Small intestine (tissue), 7 donors: ENCODE data around the gene SYNC. TPM values are rescaled to one million over a fixed set of nuclear protein-coding genes. Genes with fewer than 3 reads are reported as not detected.
"Not testable (repeated sequence)": the region's sequence is repeated elsewhere in the genome, so short reads cannot be mapped to it uniquely, and the experiment has no call there.

ENCODE experiments used
- DNase-seq, 2 donors: peaks; one replicate each; pipeline versions ENCODE4 v3.0.0 to v3.0.0-alpha.2; 2013
- FAIRE-seq: peaks from 2 replicates; lab custom pipeline; 2012; peaks lifted over from hg19 to GRCh38; lab: Jason Lieb, UNC
- H3K27ac ChIP-seq, 3 donors: one replicate each; pipeline ENCODE4 v1.5.1; 2013; ENCODE audit warnings: low read length in 2 of 3, mild to moderate bottlenecking in 2 of 3, control low read depth in 1 of 3, inconsistent platforms in 1 of 3, low read depth in 1 of 3, moderate library complexity in 1 of 3
- H3K27me3 ChIP-seq, 3 donors: one replicate each; pipeline ENCODE4 v1.6.1; 2013; ENCODE audit warnings: low read length in 3 of 3, inconsistent platforms in 1 of 3; ENCODE audit not compliant: control insufficient read depth in 3 of 3, insufficient read depth in 3 of 3
- H3K36me3 ChIP-seq, 3 donors: one replicate each; pipeline ENCODE4 v1.6.1; 2013; ENCODE audit warnings: low read length in 3 of 3, inconsistent platforms in 1 of 3, low read depth in 1 of 3, mild to moderate bottlenecking in 1 of 3, moderate library complexity in 1 of 3; ENCODE audit not compliant: control insufficient read depth in 3 of 3, insufficient read depth in 2 of 3
- H3K4me1 ChIP-seq, 3 donors: one replicate each; pipeline ENCODE4 v1.6.1; 2013; ENCODE audit warnings: low read length in 2 of 3, inconsistent platforms in 1 of 3, low read depth in 1 of 3, mild to moderate bottlenecking in 1 of 3, moderate library complexity in 1 of 3; ENCODE audit not compliant: control insufficient read depth in 3 of 3, insufficient read depth in 2 of 3
- H3K4me3 ChIP-seq, 3 donors: one replicate each; pipeline ENCODE4 v1.5.1; 2013; ENCODE audit warnings: low read length in 3 of 3, control low read depth in 1 of 3, inconsistent platforms in 1 of 3, low read depth in 1 of 3, mild to moderate bottlenecking in 1 of 3, moderate library complexity in 1 of 3
- H3K9me3 ChIP-seq, 2 donors: one replicate each; pipeline ENCODE4 v1.6.1; 2013; ENCODE audit warnings: low read depth in 1 of 2, low read length in 1 of 2; ENCODE audit not compliant: control insufficient read depth in 2 of 2, insufficient read depth in 1 of 2
- WGBS, 3 donors: extraction: QIAGEN DNeasy Blood & Tissue Kit; methylation state at CpG; one replicate each; pipeline ENCODE4 v1.1.7; 2013; 5-methylcytosine and 5-hydroxymethylcytosine counted together
- polyA plus RNA-seq, 4 donors: library from polyadenylated mRNA; stranded (reverse) in 3 of 4; unstranded in 1 of 4; fragments of 200-250 nt in 3 of 4; fragments of 120-200 nt in 1 of 4; gene quantifications; one replicate each; pipeline versions ENCODE4 v1.2.1 to v1.2.3, GENCODE V29; 2013
- donor health status: healthy with polysubstance abuse.
- donor health status: control.
- donor health status: control.
- donor health status: Bipolar disorder and iron deficiency.
- donor health status: healthy.

Gene SYNC
- polyA plus RNA-seq, 4 donors, result 1.0 to 4.7 (median 2.3) TPM

DNA sequence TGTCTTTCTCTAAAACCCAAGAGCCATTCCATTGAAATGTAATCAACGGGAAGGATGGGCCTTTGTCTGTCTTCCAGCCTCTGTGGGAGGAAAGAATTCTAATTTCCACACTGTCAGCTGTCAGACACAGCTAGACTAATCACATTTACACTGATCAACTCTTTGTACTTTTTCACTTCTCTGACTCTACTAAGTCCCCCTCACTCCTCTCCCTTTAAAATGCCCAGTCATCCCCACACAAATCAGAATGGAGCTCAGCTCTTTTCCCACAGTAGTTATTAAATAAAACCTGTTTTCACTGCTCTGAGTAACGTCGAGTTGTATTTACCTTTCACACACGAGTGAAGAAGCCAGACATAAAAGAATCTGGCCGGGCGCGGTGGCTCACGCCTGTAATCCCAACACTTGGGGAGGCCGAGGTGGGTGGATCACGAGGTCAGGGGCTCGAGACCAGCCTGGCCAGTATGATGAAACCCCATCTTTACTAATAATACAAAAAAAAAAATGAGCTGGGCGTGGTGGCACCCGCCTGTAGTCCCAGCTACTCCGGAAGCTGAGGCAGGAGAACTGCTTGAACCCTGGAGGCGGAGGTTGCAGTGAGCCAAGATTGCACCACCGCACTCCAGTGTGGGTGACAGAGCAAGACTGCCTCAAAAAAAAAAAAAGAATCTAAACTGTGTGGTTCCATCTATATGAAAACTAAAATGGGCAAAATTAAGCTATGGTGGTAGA, 65.5 kb downstream of the SYNC start:
- H3K27ac ChIP-seq, result no peak overlapping the region
- no peaks in the 10 kb centered on the region for H3K27me3 ChIP-seq
- no peaks in the 10 kb centered on the region for H3K4me1 ChIP-seq
- WGBS, 3 donors, result 79 to 90% (median 81%) methylated on average over 16 of the region's 16 CpGs
- DNase-seq (no peak), FAIRE-seq (no peak)
- H3K36me3 ChIP-seq, result peaks cover 2 to 24% (median 3%) of the 10 kb centered on the region in 3 donors
- no peak overlapping the region for H3K4me3 ChIP-seq
- H3K9me3 ChIP-seq, result no peaks in the 10 kb centered on the region

DNA sequence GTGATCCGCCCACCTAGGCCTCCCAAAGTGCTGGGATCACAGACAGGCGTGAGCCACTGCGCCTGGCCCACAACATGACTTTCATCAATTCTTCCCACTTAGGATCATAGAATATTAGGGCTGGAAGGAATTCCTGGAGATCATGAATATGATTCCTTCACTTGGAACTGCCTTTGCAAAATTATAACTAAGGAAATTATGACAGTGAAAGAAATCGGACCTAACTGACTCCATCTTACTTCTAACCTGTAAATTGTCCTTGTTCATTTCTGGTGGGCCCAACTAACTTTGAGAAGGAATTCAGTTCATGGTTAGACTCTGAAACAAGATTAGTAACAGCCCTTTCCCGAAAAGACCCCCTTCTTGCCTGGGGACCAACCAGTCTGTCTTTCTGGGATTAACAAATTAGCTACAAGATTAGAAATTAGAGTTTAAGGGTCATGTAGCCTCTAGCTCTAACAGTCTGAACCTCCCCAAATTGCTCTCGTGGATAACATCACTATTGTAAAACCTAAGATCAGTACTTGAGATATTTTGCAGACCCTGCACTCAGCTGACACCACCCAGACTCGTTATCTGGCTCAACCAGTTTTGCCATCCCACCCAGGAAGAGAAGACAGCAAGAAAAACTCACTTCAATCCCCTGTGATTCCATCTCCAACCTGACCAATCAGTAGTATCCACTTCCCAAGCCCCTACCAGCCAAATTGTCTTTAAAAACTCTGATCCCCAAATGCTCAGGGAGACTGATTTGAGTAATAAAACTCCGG, 66.9 kb downstream of the SYNC start:
- no peaks in the 10 kb centered on the region for H3K4me1 ChIP-seq
- no peak for FAIRE-seq
- 90 to 95% (median 93%) methylated on average over 8 of the region's 8 CpGs for WGBS, 3 donors
- no peaks in the 10 kb centered on the region for H3K27me3 ChIP-seq
- peaks cover 2 to 30% (median 8%) of the 10 kb centered on the region in 3 donors for H3K36me3 ChIP-seq
- H3K4me3 ChIP-seq, result no peak overlapping the region
- no peak for DNase-seq
- H3K27ac ChIP-seq, result no peak overlapping the region
- H3K9me3 ChIP-seq, result no peaks in the 10 kb centered on the region

DNA sequence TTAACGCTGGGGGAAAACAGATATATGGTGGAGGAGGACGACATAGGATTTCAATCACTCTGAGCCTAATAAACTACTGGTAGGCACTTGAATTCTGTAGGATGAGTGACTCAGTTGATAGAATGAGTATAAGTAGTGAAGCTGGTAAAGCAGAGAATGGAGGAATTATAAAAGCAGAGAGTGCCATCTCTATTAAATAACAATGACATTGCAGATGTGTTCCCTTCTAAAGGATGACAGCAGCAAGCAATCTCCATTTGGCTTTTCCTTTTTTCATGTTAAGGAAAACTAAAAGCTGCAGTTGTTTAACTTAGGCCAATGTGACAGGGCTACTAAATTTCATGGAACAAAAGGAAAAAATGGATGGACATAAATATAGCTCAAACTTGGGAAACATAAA, 69.7 kb downstream of the SYNC start:
- Histone ChIP-seq H3K36me3 (peaks cover 2 to 34% (median 8%) of the 10 kb centered on the region in 3 donors), H3K9me3 (no peaks in the 10 kb centered on the region), H3K4me3 (no peak overlapping the region), H3K27ac (no peak overlapping the region), H3K4me1 (no peaks in the 10 kb centered on the region), H3K27me3 (no peaks in the 10 kb centered on the region)
- WGBS, 3 donors, result 81 to 92% (median 88%) methylated on average over 2 of the region's 2 CpGs
- DNase-seq (no peak), FAIRE-seq (no peak)

DNA sequence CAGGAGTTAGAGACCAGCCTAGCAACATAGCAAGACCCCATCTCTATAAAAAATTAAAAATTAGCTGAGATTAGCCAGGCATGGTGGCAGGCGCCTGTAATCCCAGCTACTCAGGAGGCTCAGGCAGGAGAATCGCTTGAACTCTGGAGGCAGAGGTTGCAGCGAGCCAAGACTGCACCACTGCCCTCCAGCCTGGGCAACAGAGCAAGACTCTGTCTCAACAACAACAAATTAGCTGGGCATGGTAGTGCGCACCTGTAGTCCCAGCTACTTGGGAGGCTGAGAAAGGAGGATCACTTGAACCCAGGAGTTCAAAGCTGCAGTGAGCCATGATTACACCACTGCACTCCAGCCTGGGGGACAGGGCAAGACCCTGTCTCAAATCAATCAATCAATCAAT, 72.4 kb downstream of the SYNC start:
- not testable (repeated sequence) for FAIRE-seq
- H3K36me3 ChIP-seq, result peaks cover 4 to 42% (median 10%) of the 10 kb centered on the region in 3 donors

More for the DNA sequence above, 72.4 kb downstream of the SYNC start:
- not testable (repeated sequence) for H3K27me3 ChIP-seq, H3K4me3 ChIP-seq, H3K27ac ChIP-seq, DNase-seq, H3K9me3 ChIP-seq, H3K4me1 ChIP-seq
- WGBS, 3 donors, result 94 to 97% (median 97%) methylated on average over 4 of the region's 4 CpGs

Other genes with a start within 250 kb of the SYNC start
- under 1 TPM in 2 of 4 donors, not detected in 2; 0.03 to 0.10 TPM for gene ZBTB8B, start 237.7 kb downstream of the SYNC start, polyA plus RNA-seq
- 1 to 10 TPM in 3 of 4 donors, under 1 TPM in 1; 0.89 to 7.0 (median 2.2) TPM for gene ZBTB8A, start 163.3 kb downstream of the SYNC start, polyA plus RNA-seq
- 10 to 100 TPM; 44.9 to 98.4 (median 73.3) TPM for gene ZBTB8OS, start 52.2 kb downstream of the SYNC start, polyA plus RNA-seq
- gene RBBP4, start 51.6 kb downstream of the SYNC start, polyA plus RNA-seq, result 100 to 1,000 TPM in 1 of 4 donors, 10 to 100 TPM in 3; 38.7 to 160 (median 60.0) TPM
- 10 to 100 TPM; 39.4 to 79.9 (median 54.9) TPM for gene YARS1, start 114.6 kb upstream of the SYNC start, polyA plus RNA-seq
- 10 to 100 TPM in 1 of 4 donors, 1 to 10 TPM in 3; 4.3 to 23.5 (median 7.2) TPM for gene S100PBP, start 114.9 kb upstream of the SYNC start, polyA plus RNA-seq
- 1 to 10 TPM in 3 of 4 donors, not detected in 1; 1.1 to 5.5 (median 1.2) TPM for gene FNDC5, start 168.1 kb upstream of the SYNC start, polyA plus RNA-seq
- gene HPCA, start 183.7 kb upstream of the SYNC start, polyA plus RNA-seq, result 1 to 10 TPM in 2 of 4 donors, under 1 TPM in 1, not detected in 1; 0.96 to 2.9 (median 1.6) TPM
- 100 to 1,000 TPM in 3 of 4 donors, 10 to 100 TPM in 1; 42.6 to 414 (median 241) TPM for gene TMEM54, start 198.6 kb upstream of the SYNC start, polyA plus RNA-seq